Activated B cell treated with CpG ODN at 0.5 μM for 24 hours (primary cell): ENCODE results near the gene PRDX2. TPM values are rescaled to one million over a fixed set of nuclear protein-coding genes. Genes with fewer than 3 reads are reported as not detected.

Source experiments
- ATAC-seq: fragments of 200-7000 bp; cut with Tn5 transposase; one replicate; pipeline ENCODE4 v1.10.0; 2021; ENCODE audit warnings: low read depth, mild to moderate bottlenecking, moderate library complexity
- CTCF ChIA-PET: fragments of 350-600 bp; sonication (Branson Sonifier 250); formaldehyde crosslinking; loops from one replicate; lab custom pipeline; 2021; ENCODE audit warnings: antibody characterized with exemption; lab: Charles Lee
- POLR2A ChIA-PET: fragments of 350-600 bp; sonication (Branson Sonifier 250); formaldehyde crosslinking; loops from one replicate; lab custom pipeline; 2021; ENCODE audit warnings: antibody characterized with exemption; lab: Charles Lee
- DNase-seq: peaks from one replicate; pipeline ENCODE4 v3.0.0; 2022
- H3K27ac Mint-ChIP-seq: one replicate; pipeline ENCODE4 v1.8.0; 2020; ENCODE audit warnings: mixed read lengths
- H3K27me3 Mint-ChIP-seq: one replicate; pipeline ENCODE4 v1.8.0; 2021; ENCODE audit warnings: mixed read lengths
- H3K36me3 Mint-ChIP-seq: one replicate; pipeline ENCODE4 v1.8.0; 2021; ENCODE audit warnings: low read depth, mixed read lengths
- H3K4me1 Mint-ChIP-seq: one replicate; pipeline ENCODE4 v1.8.0; 2021; ENCODE audit warnings: mixed read lengths
- H3K4me3 Mint-ChIP-seq: one replicate; pipeline ENCODE4 v1.8.0; 2020; ENCODE audit warnings: mild to moderate bottlenecking, mixed read lengths
- H3K9me3 Mint-ChIP-seq: one replicate; pipeline ENCODE4 v1.8.0; 2020; ENCODE audit warnings: mixed read lengths
- CTCF ChIP-seq: fragments of 200-600 bp; IDR thresholded peaks from one replicate; pipeline ENCODE4 v1.8.0; 2022; ENCODE audit warnings: antibody characterized with exemption, mild to moderate bottlenecking
- intact Hi-C: fragments of 100-400 bp; cut with micrococcal nuclease; formaldehyde crosslinking; loops from one replicate; pipeline ENCODE4 v1.15.1; 2024
- total RNA-seq: library from RNA; stranded (reverse); gene quantifications from 2 replicates; pipeline ENCODE4 v1.2.3, GENCODE V29; 2022

Gene PRDX2
- total RNA-seq, 1 donor from 2014 or later: 53.1 TPM

GRCh38 chr19:12786952-12787351 lies 14.6 kb downstream of the PRDX2 start:
- ChIA-PET POLR2A (interaction anchor here (1.3 to 13.2 kb wide), 3 partner anchors 9 to 53 kb away, joined by 3 to 909 read pairs (median 8); partner anchors contain the start of genes HOOK2 and TRIR), CTCF (interaction anchor here (0.7 to 4.3 kb wide), 3 partner anchors 9 to 61 kb away, joined by 3 to 43 read pairs (median 3); no protein-coding TSS in a partner anchor)
- Mint-ChIP-seq H3K27me3 (no peaks in the 10 kb centered on the region), H3K9me3 (no peaks in the 10 kb centered on the region), H3K27ac (no peak overlapping the region), H3K4me1 (peaks cover 44% of the 10 kb centered on the region), H3K36me3 (peaks cover 12% of the 10 kb centered on the region), H3K4me3 (no peak overlapping the region)
- TF ChIP-seq CTCF: no peak
- intact Hi-C loops: no loop called here
- DNase-seq: no peak
- ATAC-seq: no peak

DNA sequence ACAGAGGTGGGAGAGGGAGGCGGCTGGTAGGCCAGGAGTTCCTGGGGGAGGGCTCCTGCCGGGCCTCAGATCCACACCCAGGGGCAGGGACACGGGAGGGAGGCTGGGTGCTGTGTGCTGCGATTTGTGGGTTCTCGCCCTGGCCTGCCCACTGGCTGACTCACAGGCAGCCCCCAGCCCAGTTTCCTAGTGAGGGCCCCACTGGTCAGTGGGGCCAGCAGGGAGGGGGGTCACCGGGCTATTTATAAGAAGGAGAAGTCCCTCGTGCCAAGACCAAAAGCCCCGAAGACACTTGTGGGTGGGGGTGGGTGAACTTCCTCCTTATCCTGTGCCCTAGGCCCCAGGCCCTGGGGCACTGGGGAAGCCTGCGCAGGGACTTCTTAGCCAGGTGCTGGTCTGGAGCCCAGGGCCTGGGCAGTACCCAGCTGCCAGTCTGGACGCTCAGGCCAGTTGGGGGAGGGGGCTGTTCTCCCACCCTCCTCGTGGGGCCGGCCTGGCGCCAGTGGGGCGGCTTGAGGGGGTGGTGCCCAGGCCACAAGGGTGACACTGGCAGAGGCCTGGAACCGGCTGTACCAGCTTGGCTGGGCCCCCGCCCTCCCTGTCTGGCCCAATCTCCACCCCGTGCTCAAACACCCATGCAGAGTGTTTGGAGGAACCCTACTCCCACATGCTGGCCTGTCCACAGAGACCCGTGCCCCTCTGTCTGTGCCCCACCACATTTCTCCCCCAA lies 15.3 kb downstream of the PRDX2 start:
- ChIA-PET POLR2A (interaction anchor here (1.5 to 13.2 kb wide), 2 partner anchors 8 to 9 kb away, joined by 8 to 909 read pairs; partner anchors contain the start of gene HOOK2), CTCF (interaction anchor here (0.7 to 4.3 kb wide), 3 partner anchors 9 to 61 kb away, joined by 3 to 43 read pairs (median 3); no protein-coding TSS in a partner anchor)
- H3K27me3 Mint-ChIP-seq: no peaks in the 10 kb centered on the region
- ATAC-seq (no peak), DNase-seq (peak; percentile 56)
- no peak overlapping the region for H3K27ac Mint-ChIP-seq
- H3K4me3 Mint-ChIP-seq: peak overlapping the region; percentile 41
- H3K4me1 Mint-ChIP-seq: peaks cover 51% of the 10 kb centered on the region
- TF ChIP-seq CTCF: no peak
- peaks cover 9% of the 10 kb centered on the region for H3K36me3 Mint-ChIP-seq
- H3K9me3 Mint-ChIP-seq: no peaks in the 10 kb centered on the region
- intact Hi-C loops: no loop called here

DNA sequence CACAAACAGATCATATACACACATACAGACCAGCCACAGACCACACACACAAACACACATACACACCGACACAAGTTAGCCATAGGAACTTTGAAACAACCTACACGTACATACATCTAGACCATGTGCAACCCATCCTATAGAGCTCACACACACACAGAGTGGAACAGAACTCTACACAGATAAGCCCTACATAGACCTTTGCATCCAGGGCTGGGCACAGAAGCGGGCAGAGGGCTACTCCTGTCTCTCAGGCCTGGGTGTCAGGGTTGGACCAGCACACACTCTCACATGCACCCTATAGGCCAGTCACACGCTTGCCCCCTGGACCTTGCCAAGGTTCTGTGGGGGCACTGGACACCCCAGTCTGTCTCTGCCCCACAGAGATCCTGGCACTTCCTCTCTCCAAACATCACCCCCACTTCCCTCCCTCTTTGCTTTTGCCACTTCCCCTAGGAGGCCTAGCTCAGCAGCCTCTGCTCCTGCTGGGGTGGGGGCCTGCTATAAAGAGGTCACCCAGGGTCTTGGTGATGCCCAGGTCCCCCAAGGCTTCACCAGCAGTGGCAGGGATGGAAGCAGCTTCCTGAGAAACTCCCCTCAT lies 16.1 kb downstream of the PRDX2 start:
- POLR2A ChIA-PET: interaction anchor here (13.2 kb wide), 1 partner anchor 7 kb away, joined by 909 read pairs; the partner anchor contains the start of gene HOOK2
- TF ChIP-seq CTCF: no peak
- Mint-ChIP-seq H3K27me3 (no peaks in the 10 kb centered on the region), H3K36me3 (peaks cover 7% of the 10 kb centered on the region), H3K9me3 (no peaks in the 10 kb centered on the region), H3K4me1 (peaks cover 46% of the 10 kb centered on the region), H3K27ac (no peak overlapping the region), H3K4me3 (no peak overlapping the region)
- DNase-seq (no peak), ATAC-seq (no peak)
- CTCF ChIA-PET: interaction anchor here (4.3 kb wide), 1 partner anchor 8 kb away, joined by 43 read pairs; no protein-coding TSS in a partner anchor
- intact Hi-C loops: no loop called here

- ChIA-PET POLR2A (no interaction called here), CTCF (no interaction called here)
- H3K4me3 Mint-ChIP-seq: no peak overlapping the region
- ATAC-seq (no peak), DNase-seq (no peak)
- intact Hi-C loops: no loop called here
- H3K9me3 Mint-ChIP-seq: no peaks in the 10 kb centered on the region
- H3K4me1 Mint-ChIP-seq: peaks cover 45% of the 10 kb centered on the region
- TF ChIP-seq CTCF: no peak
- no peaks in the 10 kb centered on the region for H3K27me3 Mint-ChIP-seq
- H3K36me3 Mint-ChIP-seq: peaks cover 5% of the 10 kb centered on the region
- H3K27ac Mint-ChIP-seq: no peak overlapping the region
Observed at GRCh38 chr19:12784871-12785430, 16.6 kb downstream of the PRDX2 start.
